Gastrocnemius medialis (tissue), 4 donors: Measurements from ENCODE around the gene MSMO1.

ENCODE experiments used
- CTCF ChIP-seq, 5 experiments: fragments of 450-650 bp in 3 of 5; fragments of 200-600 bp in 2 of 5; sonication (generic) in 2 of 5; IDR thresholded peaks in 4 of 5; conservative IDR thresholded peaks in 1 of 5; 1 replicate in 4 of 5; 2 replicates in 1 of 5; pipeline ENCODE4 v1.5.1; 2016 to 2019; ENCODE audit warnings: antibody characterized with exemption in 5 of 5, mild to moderate bottlenecking in 3 of 5, moderate library complexity in 3 of 5
- POLR2A ChIP-seq, 2 donors: fragments of 450-650 bp; IDR thresholded peaks; one replicate each; pipeline ENCODE4 v1.6.1; 2017; ENCODE audit warnings: antibody characterized with exemption in 2 of 2, mild to moderate bottlenecking in 2 of 2, moderate library complexity in 2 of 2

- no peak for TF ChIP-seq CTCF (IDR thresholded peaks at IDR 0.05 in 4 of 5, conservative IDR thresholded peaks at IDR 0.05 in 1 of 5)
- TF ChIP-seq POLR2A (IDR thresholded peaks at IDR 0.05) = no peak
Measured at GRCh38 chr4:165288226-165288625, 39.2 kb upstream of the MSMO1 start.
